Nucleus accumbens (tissue), 56 donors: ENCODE data around the gene SDS.
"Not testable (repeated sequence)": the region's sequence is repeated elsewhere in the genome, so short reads cannot be mapped to it uniquely, and the experiment has no call there.

Source experiments
- DNase-seq, 56 donors: peaks; one replicate each; lab custom pipeline; 2025; lab: John Stamatoyannopoulos, UW

The SDS gene

DNA sequence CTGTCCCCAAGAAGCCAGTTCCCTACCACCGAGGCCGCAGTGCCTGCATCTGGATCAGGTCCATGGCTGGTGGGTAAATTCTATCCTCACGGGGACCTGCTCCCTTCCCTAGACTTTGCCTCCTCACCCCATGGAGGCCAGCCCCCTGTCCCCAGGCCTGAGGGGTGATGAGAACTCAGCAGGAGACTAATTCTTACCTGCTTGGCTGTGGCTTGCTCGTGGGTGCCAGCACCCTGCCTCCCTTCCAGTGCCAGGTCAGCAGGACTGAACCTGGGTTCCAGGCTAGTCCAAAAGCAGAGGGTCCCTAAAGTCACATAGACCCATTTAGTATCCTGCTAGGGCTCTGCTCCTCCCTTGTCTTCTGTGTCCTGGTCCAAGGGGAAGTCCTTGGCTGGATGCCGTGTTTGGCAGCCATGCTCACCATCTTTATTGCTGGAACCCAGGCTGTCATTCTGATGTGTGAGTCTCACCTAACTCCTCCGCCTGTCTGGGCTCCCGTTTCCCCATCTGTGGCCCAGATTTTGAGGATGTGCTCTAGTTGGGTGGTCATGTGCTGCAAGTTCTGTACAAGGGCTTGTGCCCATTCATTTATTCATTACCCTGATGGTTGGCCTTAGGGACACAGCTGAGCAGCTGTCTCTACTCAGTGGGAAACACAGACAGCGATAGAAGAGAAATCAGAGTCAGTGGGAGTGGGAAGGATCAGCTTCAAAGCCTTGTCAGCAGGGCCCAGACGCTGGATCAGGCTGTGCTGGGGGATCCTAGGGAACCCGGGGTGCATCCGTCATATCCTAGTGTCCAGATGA lies 44.4 kb downstream of the SDS start:
- DNase-seq = peak in 47 of 56 donors; percentile 24 to 75 (median 53)

DNA sequence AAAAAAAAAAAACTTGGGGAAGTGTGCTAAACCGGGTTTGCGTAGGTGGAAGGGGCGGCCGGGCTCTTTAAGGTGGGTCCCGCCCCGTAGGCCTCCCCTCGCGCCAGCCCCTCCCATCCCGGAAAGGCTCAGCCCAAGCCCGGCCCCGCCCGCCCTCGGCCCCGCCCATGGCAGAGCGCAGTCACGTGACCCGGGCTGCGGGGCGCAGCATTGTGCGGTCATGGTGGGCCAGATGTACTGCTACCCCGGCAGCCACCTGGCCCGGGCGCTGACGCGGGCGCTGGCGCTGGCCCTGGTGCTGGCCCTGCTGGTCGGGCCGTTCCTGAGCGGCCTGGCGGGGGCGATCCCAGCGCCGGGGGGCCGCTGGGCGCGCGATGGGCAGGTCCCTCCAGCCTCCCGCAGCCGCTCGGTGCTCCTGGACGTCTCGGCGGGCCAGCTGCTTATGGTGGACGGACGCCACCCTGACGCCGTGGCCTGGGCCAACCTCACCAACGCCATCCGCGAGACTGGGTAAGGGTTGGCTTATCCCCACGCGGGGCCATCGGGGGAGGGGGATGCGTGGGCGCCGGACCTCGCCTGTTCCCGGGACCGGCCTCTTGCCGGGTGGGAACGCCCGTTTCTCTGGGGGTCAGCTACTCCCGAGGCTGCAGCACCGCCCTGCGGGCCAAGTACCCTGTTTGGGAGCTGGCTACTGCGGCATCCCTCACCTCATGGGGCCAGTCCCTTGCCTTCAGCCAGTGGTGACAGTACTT lies 45.1 kb downstream of the SDS start, which contains the start of gene PLBD2:
Gene PLBD2, plus strand, starts transcription at position 207 of the 752 bp plus-strand sequence. Its CDS starts 14 bp downstream, at position 221.
- peak in 55 of 56 donors; percentile 61 to 98 (median 92) for DNase-seq

DNA sequence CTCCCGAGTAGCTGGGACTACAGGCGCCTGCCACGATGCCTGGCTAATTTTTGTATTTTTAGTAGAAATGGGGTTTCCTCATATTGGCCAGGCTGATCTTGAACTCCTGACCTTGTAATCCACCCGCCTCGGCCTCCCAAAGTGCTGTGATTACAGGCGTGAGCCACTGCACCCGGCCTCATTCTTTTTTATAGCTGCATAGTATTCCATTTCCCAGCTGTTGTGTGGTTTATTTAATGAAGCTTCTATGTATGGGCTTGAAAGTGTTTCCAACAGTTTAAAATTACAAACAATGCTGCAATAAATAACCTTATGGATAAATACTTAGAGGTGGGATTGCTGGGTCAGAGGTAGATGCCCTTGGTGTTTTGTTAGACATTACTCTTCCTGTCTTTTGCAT lies 49.5 kb downstream of the SDS start:
- DNase-seq = not testable (repeated sequence)

DNA sequence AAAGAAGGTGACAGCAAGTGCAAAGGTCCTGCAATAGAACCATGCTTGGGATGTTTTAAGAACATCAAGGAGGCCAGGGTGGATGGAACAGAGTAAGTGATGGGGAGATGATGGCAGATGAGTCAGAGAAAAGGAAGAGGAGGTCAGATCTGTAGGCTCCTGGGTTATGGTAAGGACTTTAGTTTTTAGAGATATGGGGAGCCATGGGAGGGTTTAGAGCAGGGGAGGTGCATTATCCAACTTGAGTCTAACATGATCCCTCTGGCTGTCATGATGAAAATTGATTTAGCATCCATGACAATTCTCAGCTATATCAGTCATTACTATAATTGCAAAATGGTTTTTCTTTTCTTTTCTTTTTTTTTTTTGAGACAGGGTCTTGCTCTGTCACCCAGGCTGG lies 52.6 kb downstream of the SDS start:
- DNase-seq = no peak

- DNase-seq = peak in 2 of 56 donors; percentile 16 to 33
Observed at GRCh38 chr12:113348849-113349536, 54.7 kb downstream of the SDS start.

- DNase-seq = peak in 4 of 56 donors; percentile 4 to 33 (median 19)
Observed at GRCh38 chr12:113347892-113348291, 55.8 kb downstream of the SDS start.

- no peak for DNase-seq
Observed at GRCh38 chr12:113347107-113347506, 56.6 kb downstream of the SDS start.

DNA sequence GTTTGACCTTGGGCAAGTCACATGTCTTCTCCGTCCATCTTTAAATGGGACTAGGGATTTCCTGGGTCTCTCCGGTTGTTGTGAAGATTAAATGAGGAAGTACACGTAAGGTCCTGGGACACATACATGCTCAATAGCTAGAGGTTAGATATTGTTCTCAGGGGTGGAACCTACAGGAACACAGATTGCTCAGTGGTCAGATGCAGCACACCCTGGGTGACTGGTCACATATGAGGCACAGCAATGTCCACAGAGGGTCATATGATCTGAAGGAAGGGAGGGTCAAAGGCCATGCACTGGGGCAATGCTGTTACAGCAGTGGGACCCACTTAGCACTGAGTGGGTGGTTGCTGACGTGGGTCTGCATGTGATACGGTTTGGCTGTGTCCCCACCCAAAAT lies 57.3 kb downstream of the SDS start:
- DNase-seq = no peak

DNA sequence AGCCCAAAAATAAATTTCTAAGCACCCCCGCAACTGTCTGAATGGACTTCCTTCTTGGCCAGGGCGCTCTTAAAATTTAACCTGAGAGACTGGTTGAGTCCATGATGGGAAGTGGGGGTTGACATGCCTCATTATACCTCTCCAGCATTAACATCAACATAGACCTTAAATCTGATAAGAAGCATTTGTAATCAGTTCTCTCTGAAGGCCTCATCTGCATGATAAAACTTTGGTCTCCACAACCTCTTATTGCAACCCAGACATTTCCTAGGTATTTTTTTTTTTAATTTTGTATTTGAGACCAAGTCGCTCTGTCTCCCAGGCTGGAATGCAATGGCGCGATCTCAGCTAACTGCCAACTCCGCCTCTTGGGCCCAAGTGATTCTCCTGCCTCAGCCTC lies 58.4 kb downstream of the SDS start:
- no peak for DNase-seq
